ENCODE measurements around the gene MT1M. TPM values are rescaled to one million over a fixed set of nuclear protein-coding genes. Genes with fewer than 3 reads are reported as not detected.

MT1M gene
- polyA plus RNA-seq, 1 donor (not counting 4 experiments of a cell fraction or from before 2014, with no cell fraction given): 0.20 TPM

GRCh38 chr16:56628486-56629350 lies 3.7 kb upstream of the MT1M start:
- Histone ChIP-seq H2AFZ (ENCODE audit: control insufficient read depth, low read length) (no peak overlapping the region), H3K27me3 (ENCODE audit: control insufficient read depth, extremely low read depth, insufficient read depth, low read length) (peaks cover 19% of the 10 kb centered on the region), H3K4me1 (ENCODE audit: control insufficient read depth, extremely low read depth, insufficient read depth, low read length) (peaks cover 14% of the 10 kb centered on the region), H4K20me1 (ENCODE audit: control insufficient read depth, extremely low read depth, insufficient read depth, low read length) (peaks cover 3% of the 10 kb centered on the region), H3K9ac (ENCODE audit: control insufficient read depth, extremely low read depth, insufficient read depth, low read length) (no peak overlapping the region), H3K36me3 (ENCODE audit: control insufficient read depth in 2 of 2, extremely low read depth in 1 of 2, insufficient read depth in 2 of 2, low read length in 2 of 2) (no peaks in the 10 kb centered on the region), H3K4me2 (ENCODE audit: control insufficient read depth, extremely low read depth, insufficient read depth, low read depth, low read length) (no peak overlapping the region), H3K27ac (ENCODE audit: control insufficient read depth, insufficient read depth, low read length) (no peak overlapping the region), H3K9me3 (ENCODE audit: control insufficient read depth, low read depth, low read length) (no peaks in the 10 kb centered on the region), H3K4me3 (ENCODE audit: control insufficient read depth in 2 of 3, extremely low read depth in 1 of 3, insufficient read depth in 2 of 3, low read depth in 1 of 3, low read length in 3 of 3) (no peak overlapping the region), H3K79me2 (ENCODE audit: control insufficient read depth, insufficient read depth, low read length) (peaks cover 9% of the 10 kb centered on the region), H3K9me1 (ENCODE audit: control insufficient read depth, extremely low read depth, insufficient read depth, low read length) (no peaks in the 10 kb centered on the region)
- TF ChIP-seq CTCF (optimal IDR thresholded peaks at IDR 0.05 in 1 of 3, IDR thresholded peaks at IDR 0.05 in 1 of 3, conservative IDR thresholded peaks at IDR 0.05 in 1 of 3; ENCODE audit: extremely low read depth in 1 of 3, insufficient read depth in 2 of 3, low read length in 3 of 3) (no peak), EZH2 (IDR thresholded peaks at IDR 0.05; ENCODE audit: low read length) (no peak)
- dilution Hi-C loops (cut with MboI; ENCODE audit: extremely low pct_ligation_motif_present, low sequenced_read_pairs): no loop called here
- no peak for FAIRE-seq
- DNase-seq (ENCODE audit: low read depth, low spot score): no peak

- FAIRE-seq (no peak), DNase-seq (ENCODE audit: low read depth, low spot score) (no peak)
- TF ChIP-seq EZH2 (IDR thresholded peaks at IDR 0.05; ENCODE audit: low read length) (no peak), CTCF (optimal IDR thresholded peaks at IDR 0.05 in 1 of 3, IDR thresholded peaks at IDR 0.05 in 1 of 3, conservative IDR thresholded peaks at IDR 0.05 in 1 of 3; ENCODE audit: extremely low read depth in 1 of 3, insufficient read depth in 2 of 3, low read length in 3 of 3) (no peak)
- H3K4me3 ChIP-seq (ENCODE audit: control insufficient read depth in 2 of 3, extremely low read depth in 1 of 3, insufficient read depth in 2 of 3, low read depth in 1 of 3, low read length in 3 of 3): no peak overlapping the region
- dilution Hi-C loops (cut with MboI; ENCODE audit: extremely low pct_ligation_motif_present, low sequenced_read_pairs): no loop called here
- H3K27me3 ChIP-seq (ENCODE audit: control insufficient read depth, extremely low read depth, insufficient read depth, low read length): peaks cover 19% of the 10 kb centered on the region
- peaks cover 3% of the 10 kb centered on the region for H4K20me1 ChIP-seq (ENCODE audit: control insufficient read depth, extremely low read depth, insufficient read depth, low read length)
- no peak overlapping the region for H3K9ac ChIP-seq (ENCODE audit: control insufficient read depth, extremely low read depth, insufficient read depth, low read length)
- no peak overlapping the region for H2AFZ ChIP-seq (ENCODE audit: control insufficient read depth, low read length)
- no peaks in the 10 kb centered on the region for H3K9me3 ChIP-seq (ENCODE audit: control insufficient read depth, low read depth, low read length)
- no peak overlapping the region for H3K4me2 ChIP-seq (ENCODE audit: control insufficient read depth, extremely low read depth, insufficient read depth, low read depth, low read length)
- no peak overlapping the region for H3K27ac ChIP-seq (ENCODE audit: control insufficient read depth, insufficient read depth, low read length)
- peaks cover 14% of the 10 kb centered on the region for H3K4me1 ChIP-seq (ENCODE audit: control insufficient read depth, extremely low read depth, insufficient read depth, low read length)
- H3K36me3 ChIP-seq (ENCODE audit: control insufficient read depth in 2 of 2, extremely low read depth in 1 of 2, insufficient read depth in 2 of 2, low read length in 2 of 2): no peaks in the 10 kb centered on the region
- H3K79me2 ChIP-seq (ENCODE audit: control insufficient read depth, insufficient read depth, low read length): peaks cover 9% of the 10 kb centered on the region
- H3K9me1 ChIP-seq (ENCODE audit: control insufficient read depth, extremely low read depth, insufficient read depth, low read length): no peaks in the 10 kb centered on the region
Measured at GRCh38 chr16:56629531-56629930, 2.9 kb upstream of the MT1M start.
